Transverse colon (tissue), 4 donors: Measurements from ENCODE around the gene DNMBP. TPM values are rescaled to one million over a fixed set of nuclear protein-coding genes. Genes with fewer than 3 reads are reported as not detected.
"Not testable (repeated sequence)": the region's sequence is repeated elsewhere in the genome, so short reads cannot be mapped to it uniquely, and the experiment has no call there.

ENCODE experiments used
- DNase-seq: peaks from one replicate; pipeline ENCODE4 v3.0.0-alpha.2; 2019
- H3K27ac ChIP-seq, 4 donors: fragments of 200-600 bp; sonication (generic); 2 replicates each; pipeline ENCODE4 v1.5.1; 2016 to 2018; ENCODE audit warnings: inconsistent platforms in 4 of 4
- H3K27me3 ChIP-seq: fragments of 200-600 bp; sonication (generic); 2 replicates; pipeline ENCODE4 v1.5.1; 2017; ENCODE audit warnings: inconsistent platforms
- H3K36me3 ChIP-seq, 4 donors: fragments of 200-600 bp; sonication (generic); 2 replicates each; pipeline ENCODE4 v1.5.1; 2017 to 2019; ENCODE audit warnings: inconsistent platforms in 4 of 4
- H3K4me1 ChIP-seq, 4 donors: fragments of 200-600 bp; sonication (generic); 2 replicates each; pipeline ENCODE4 v1.5.1; 2017 to 2020; ENCODE audit warnings: inconsistent platforms in 4 of 4
- H3K4me3 ChIP-seq, 4 donors: fragments of 200-600 bp; sonication (generic); 1 replicate in 1 of 4; 2 replicates in 3 of 4; pipeline versions ENCODE4 v1.5.1 to v1.6.1; 2017 to 2019; ENCODE audit warnings: inconsistent platforms in 4 of 4
- H3K9me3 ChIP-seq, 2 donors: fragments of 200-600 bp; sonication (generic); 2 replicates each; pipeline ENCODE4 v1.5.1; 2017 to 2019; ENCODE audit warnings: inconsistent platforms in 2 of 2
- EP300 ChIP-seq: sonication (generic); formaldehyde crosslinking; IDR thresholded peaks from one replicate; pipeline ENCODE4 v1.6.1; 2017; ENCODE audit warnings: antibody characterized with exemption, low read depth
- POLR2A ChIP-seq: fragments of 450-650 bp; IDR thresholded peaks from one replicate; pipeline ENCODE4 v1.6.1; 2016; ENCODE audit warnings: antibody characterized with exemption, mild to moderate bottlenecking, moderate library complexity
- POLR2AphosphoS5 ChIP-seq, 3 donors: sonication (generic); formaldehyde crosslinking; IDR thresholded peaks; one replicate each; pipeline ENCODE4 v1.6.1; 2016; ENCODE audit warnings: antibody characterized with exemption in 3 of 3
- WGBS, 2 donors: methylation state at CpG; one replicate each; pipeline ENCODE4 v1.1.5; 2018; ENCODE audit warnings: low coverage in 1 of 2; 5-methylcytosine and 5-hydroxymethylcytosine counted together
- in situ Hi-C, 4 donors: fragments of 200-750 bp; cut with MboI; loops; one replicate each; pipeline versions ENCODE4 v1.15.0 to v1.15.1; 2017; ENCODE audit warnings: low sequenced_read_pairs in 3 of 4, low pct_ligation_motif_present in 1 of 4, low pct_unique_long_range_greater_than_20kb in 1 of 4
- intact Hi-C: fragments of 100-400 bp; cut with DNase I; formaldehyde crosslinking; loops from one replicate; pipeline ENCODE4 v1.15.1; 2023; ENCODE audit warnings: low total_unique reads
- total RNA-seq, 4 donors: library from RNA; depleted of rRNA; stranded (reverse); fragments of >200 nt; gene quantifications; one replicate each; pipeline ENCODE4 v1.1.0, GENCODE V29; 2016
- TF ChIP-seq, protein P1 (sequence below), 5 experiments: fragments of 200-600 bp in 3 of 5; fragments of 450-650 bp in 2 of 5; sonication (generic) in 3 of 5; IDR thresholded peaks; 1 replicate in 2 of 5; 2 replicates in 3 of 5; pipeline ENCODE4 v1.5.1; 2016 to 2017; ENCODE audit warnings: antibody characterized with exemption in 5 of 5, inconsistent platforms in 3 of 5, mild to moderate bottlenecking in 2 of 5, moderate library complexity in 1 of 5

DNMBP gene
- total RNA-seq, 4 donors from 2014 or later = 38.5 to 68.5 (median 48.0) TPM

DNA sequence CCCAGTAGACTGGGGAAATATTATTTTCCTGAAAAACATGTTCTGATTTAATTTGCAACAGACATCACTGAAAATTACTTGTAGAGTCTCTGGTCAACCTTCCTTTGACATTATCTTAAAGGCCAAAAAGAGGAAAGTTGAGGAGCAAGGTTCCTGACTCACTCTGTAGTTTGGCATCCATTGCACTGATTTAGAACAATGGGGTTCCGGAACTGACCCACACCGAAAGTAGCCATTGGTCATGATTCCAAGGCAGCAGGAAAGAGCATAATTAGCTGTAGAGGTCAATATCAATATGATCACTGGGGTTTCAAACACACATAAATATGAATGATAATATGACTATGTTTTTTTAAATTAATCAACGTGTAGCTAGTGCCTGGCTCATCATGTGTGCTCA lies 65.8 kb downstream of the DNMBP start:
- no peak for DNase-seq
- H3K4me1 ChIP-seq = peaks cover 4 to 11% (median 7%) of the 10 kb centered on the region in 4 donors
- WGBS, 2 donors = 87 to 92% methylated on average over 3 of the region's 3 CpGs
- H3K36me3 ChIP-seq = no peaks in the 10 kb centered on the region
- no peaks in the 10 kb centered on the region for H3K27me3 ChIP-seq
- TF ChIP-seq POLR2A = no peak
- TF ChIP-seq EP300 = no peak
- TF ChIP-seq POLR2AphosphoS5 (IDR thresholded peaks at IDR 0.05) = no peak
- TF ChIP-seq, protein P1, sequence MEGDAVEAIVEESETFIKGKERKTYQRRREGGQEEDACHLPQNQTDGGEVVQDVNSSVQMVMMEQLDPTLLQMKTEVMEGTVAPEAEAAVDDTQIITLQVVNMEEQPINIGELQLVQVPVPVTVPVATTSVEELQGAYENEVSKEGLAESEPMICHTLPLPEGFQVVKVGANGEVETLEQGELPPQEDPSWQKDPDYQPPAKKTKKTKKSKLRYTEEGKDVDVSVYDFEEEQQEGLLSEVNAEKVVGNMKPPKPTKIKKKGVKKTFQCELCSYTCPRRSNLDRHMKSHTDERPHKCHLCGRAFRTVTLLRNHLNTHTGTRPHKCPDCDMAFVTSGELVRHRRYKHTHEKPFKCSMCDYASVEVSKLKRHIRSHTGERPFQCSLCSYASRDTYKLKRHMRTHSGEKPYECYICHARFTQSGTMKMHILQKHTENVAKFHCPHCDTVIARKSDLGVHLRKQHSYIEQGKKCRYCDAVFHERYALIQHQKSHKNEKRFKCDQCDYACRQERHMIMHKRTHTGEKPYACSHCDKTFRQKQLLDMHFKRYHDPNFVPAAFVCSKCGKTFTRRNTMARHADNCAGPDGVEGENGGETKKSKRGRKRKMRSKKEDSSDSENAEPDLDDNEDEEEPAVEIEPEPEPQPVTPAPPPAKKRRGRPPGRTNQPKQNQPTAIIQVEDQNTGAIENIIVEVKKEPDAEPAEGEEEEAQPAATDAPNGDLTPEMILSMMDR (IDR thresholded peaks at IDR 0.05) = no peak
- no peak overlapping the region for H3K27ac ChIP-seq
- H3K9me3 ChIP-seq = no peaks in the 10 kb centered on the region
- H3K4me3 ChIP-seq = no peak overlapping the region
- in situ Hi-C loops (no loop called here), intact Hi-C loops (no loop called here)

DNA sequence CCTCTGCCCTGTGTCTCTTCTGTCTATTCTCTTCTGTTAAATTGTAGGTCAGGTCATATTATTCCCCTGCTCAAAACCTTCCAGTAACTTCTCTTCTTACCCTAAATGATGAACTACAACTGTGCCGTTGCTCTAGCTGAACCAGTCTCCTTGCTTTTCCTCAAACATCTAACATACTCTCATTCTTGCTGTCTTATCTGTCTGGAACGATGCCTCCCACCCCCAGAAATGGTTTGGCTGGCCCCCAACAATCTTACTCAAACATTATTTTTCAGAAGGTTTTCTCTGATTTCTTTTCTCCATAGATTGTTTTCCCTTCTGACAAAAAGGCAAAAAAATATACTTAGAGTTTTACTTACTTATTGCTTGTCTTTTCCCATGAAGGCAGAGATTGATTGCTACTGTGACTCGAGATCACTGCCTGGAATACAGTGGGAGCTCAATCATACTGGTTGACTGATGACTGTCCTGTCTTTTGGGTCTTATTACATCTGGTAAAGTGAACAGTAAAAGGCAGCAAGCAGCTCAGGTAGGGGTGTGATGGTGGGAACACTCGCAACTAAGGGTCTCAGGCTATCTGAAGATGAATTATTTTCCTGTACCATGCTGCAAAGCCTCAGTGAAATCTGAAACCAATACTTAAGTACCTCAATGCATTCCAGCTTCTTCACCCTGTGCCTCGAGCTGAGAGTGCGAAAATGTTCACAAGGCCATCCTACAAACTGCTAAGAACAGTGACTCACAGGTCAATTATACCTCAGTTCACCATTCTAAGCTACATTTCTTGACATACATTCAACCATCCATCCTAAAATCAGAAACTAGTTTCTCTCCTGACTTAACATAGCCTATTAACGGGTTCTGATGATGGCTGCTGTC lies 67.6 kb downstream of the DNMBP start:
- in situ Hi-C loops = no loop called here
- H3K4me3 ChIP-seq = no peak overlapping the region
- 88 to 94% methylated on average over 4 to 7 of the region's 7 CpGs for WGBS, 2 donors
- intact Hi-C loops = no loop called here
- no peaks in the 10 kb centered on the region for H3K27me3 ChIP-seq
- no peak for DNase-seq
- no peak overlapping the region for H3K27ac ChIP-seq
- no peak for TF ChIP-seq EP300
- TF ChIP-seq, protein P1 (IDR thresholded peaks at IDR 0.05) = no peak
- no peak for TF ChIP-seq POLR2A
- no peak for TF ChIP-seq POLR2AphosphoS5 (IDR thresholded peaks at IDR 0.05)
- no peaks in the 10 kb centered on the region for H3K9me3 ChIP-seq
- H3K36me3 ChIP-seq = no peaks in the 10 kb centered on the region
- H3K4me1 ChIP-seq = peaks cover 4 to 19% (median 10%) of the 10 kb centered on the region in 4 donors

DNA sequence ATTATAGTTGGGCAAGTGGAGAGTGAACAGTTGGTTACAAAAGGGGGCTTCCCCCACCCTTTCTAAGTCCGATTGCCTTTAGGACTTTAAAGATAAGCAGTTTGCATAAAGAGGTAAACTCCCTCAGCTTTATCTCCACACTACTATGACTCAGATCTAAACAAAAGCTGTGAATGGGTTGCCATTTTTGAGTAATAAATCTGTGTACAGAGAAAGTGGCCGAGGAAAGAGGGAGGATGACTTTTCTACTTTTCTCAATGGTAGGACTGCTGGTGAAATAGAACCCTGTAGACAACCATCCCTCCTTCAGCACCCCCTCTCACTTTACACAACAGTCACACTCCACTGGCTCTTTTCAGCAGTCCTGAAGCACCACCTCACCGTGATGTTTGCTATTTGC lies 71.2 kb downstream of the DNMBP start:
- H3K9me3 ChIP-seq = no peaks in the 10 kb centered on the region
- intact Hi-C loops (no loop called here), in situ Hi-C loops (no loop called here)
- no peaks in the 10 kb centered on the region for H3K36me3 ChIP-seq
- DNase-seq = no peak
- peaks cover 0 to 7% (median 3%) of the 10 kb centered on the region in 4 donors for H3K4me1 ChIP-seq
- WGBS, 2 donors = 56 to 61% methylated on average over 2 to 3 of the region's 3 CpGs
- no peak for TF ChIP-seq POLR2AphosphoS5 (IDR thresholded peaks at IDR 0.05)
- no peak for TF ChIP-seq POLR2A
- TF ChIP-seq, protein P1 (IDR thresholded peaks at IDR 0.05) = no peak
- TF ChIP-seq EP300 = no peak
- no peaks in the 10 kb centered on the region for H3K27me3 ChIP-seq
- H3K4me3 ChIP-seq = no peak overlapping the region
- no peak overlapping the region for H3K27ac ChIP-seq

DNA sequence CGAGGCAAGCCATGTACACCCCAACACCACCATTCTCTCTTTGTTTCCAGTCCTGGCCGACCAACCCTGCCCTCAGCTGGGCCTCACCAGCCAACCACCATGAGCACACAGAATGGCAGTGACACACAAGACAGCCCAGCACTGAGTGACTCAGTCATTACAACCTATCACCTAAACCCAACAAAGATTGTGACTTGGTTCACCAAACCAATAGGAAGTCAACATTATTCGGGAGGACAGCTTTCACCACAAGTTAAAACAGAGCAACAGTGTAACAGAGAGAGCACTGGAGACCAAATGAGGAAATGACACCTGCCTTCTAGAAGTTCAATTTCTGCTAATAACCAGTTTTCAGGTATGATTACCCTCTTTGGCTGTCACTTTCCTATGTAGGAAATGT lies 72.1 kb downstream of the DNMBP start:
- Histone ChIP-seq H3K4me1 (peaks cover 0 to 7% (median 3%) of the 10 kb centered on the region in 4 donors), H3K27me3 (no peaks in the 10 kb centered on the region), H3K36me3 (no peaks in the 10 kb centered on the region), H3K9me3 (no peaks in the 10 kb centered on the region), H3K27ac (no peak overlapping the region), H3K4me3 (no peak overlapping the region)
- WGBS, 2 donors = 83 to 84% methylated on average over 1 to 3 of the region's 3 CpGs
- DNase-seq = no peak
- in situ Hi-C loops (no loop called here), intact Hi-C loops (no loop called here)
- TF ChIP-seq POLR2A (no peak), EP300 (no peak), POLR2AphosphoS5 (IDR thresholded peaks at IDR 0.05) (no peak)
- TF ChIP-seq, protein P1 (IDR thresholded peaks at IDR 0.05) = no peak

DNA sequence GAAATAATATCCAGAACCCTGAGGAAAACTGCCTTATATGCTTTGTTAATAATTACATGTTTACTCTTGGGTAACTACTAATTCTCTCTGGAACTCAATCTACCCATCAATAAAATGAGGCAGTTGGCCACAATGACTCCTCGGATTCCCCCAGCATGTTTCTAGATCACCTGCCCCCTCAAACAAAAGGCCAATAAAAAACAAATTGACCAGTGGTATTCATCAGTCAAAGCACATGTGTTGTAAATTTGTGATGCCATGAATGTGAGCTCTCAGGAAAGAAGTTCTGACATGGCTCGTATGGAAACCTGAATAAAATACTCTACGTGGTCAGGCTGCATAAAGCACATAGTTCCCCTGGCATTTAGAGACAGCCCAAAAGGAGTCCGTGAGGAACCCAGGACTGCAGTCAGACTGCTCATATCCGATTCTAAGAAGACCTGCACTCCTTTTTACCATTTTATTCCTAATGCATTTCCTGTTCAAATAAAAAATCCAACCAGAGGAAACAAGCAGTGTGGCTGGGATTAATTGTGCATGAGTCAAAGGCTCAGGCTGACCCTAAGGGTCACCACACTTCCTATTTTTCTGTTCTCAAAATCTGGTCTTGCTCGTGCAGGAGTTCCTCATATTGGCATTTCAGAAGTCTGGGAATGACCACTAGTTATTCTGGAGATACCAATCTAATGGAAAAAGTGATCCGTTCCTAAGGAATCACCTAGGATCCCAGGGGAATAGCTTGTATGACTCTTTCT lies 77.4 kb downstream of the DNMBP start:
- intact Hi-C loops = not testable (repeated sequence)

More for the DNA sequence above, 77.4 kb downstream of the DNMBP start:
- 39% methylated on average over 3 of the region's 7 CpGs; no CpG with 5 or more reads in 1 of the 2 donors for WGBS, 2 donors
- DNase-seq, H3K36me3 ChIP-seq, H3K4me3 ChIP-seq, in situ Hi-C loops, H3K9me3 ChIP-seq, H3K27me3 ChIP-seq: not testable (repeated sequence)
- Histone ChIP-seq H3K4me1 (peaks cover 4 to 28% (median 12%) of the 10 kb centered on the region in 4 donors), H3K27ac (peak overlapping the region; percentile 84 to 88 (median 87))
